Measurements from ENCODE around the gene PPIP5K1.
A peak's percentile ranks its signal among the peaks of the same experiment; 100 is the strongest.

PPIP5K1 gene

GRCh38 chr15:43525131-43525530, 64.9 kb downstream of the PPIP5K1 start:
- Histone ChIP-seq H3K9ac (ENCODE audit: low read depth, low read length) (no peak overlapping the region), H3K27me3 (ENCODE audit: control insufficient read depth, insufficient read depth, low read length) (no peaks in the 10 kb centered on the region), H3K4me2 (ENCODE audit: low read length) (no peak overlapping the region), H3K9me3 (replicated peaks; ENCODE audit: low read length) (no peaks in the 10 kb centered on the region), H3K36me3 (ENCODE audit: insufficient read depth, low read length) (peaks cover 59% of the 10 kb centered on the region), H3K4me1 (ENCODE audit: control insufficient read depth, insufficient read depth, low read length) (no peaks in the 10 kb centered on the region), H3K4me3 (ENCODE audit: low read length) (no peak overlapping the region)

GRCh38 chr15:43524254-43524845, 65.7 kb downstream of the PPIP5K1 start:
- no peak overlapping the region for H3K9ac ChIP-seq (ENCODE audit: low read depth, low read length)
- no peaks in the 10 kb centered on the region for H3K9me3 ChIP-seq (replicated peaks; ENCODE audit: low read length)
- H3K4me1 ChIP-seq (ENCODE audit: control insufficient read depth, insufficient read depth, low read length), result peaks cover 2% of the 10 kb centered on the region
- H3K4me3 ChIP-seq (ENCODE audit: low read length), result no peak overlapping the region
- peaks cover 59% of the 10 kb centered on the region for H3K36me3 ChIP-seq (ENCODE audit: insufficient read depth, low read length)
- H3K27me3 ChIP-seq (ENCODE audit: control insufficient read depth, insufficient read depth, low read length), result no peaks in the 10 kb centered on the region
- no peak overlapping the region for H3K4me2 ChIP-seq (ENCODE audit: low read length)

- H3K4me2 ChIP-seq (ENCODE audit: low read length), result no peak overlapping the region
- no peak overlapping the region for H3K9ac ChIP-seq (ENCODE audit: low read depth, low read length)
- H3K4me3 ChIP-seq (ENCODE audit: low read length), result no peak overlapping the region
- H3K36me3 ChIP-seq (ENCODE audit: insufficient read depth, low read length), result peaks cover 59% of the 10 kb centered on the region
- H3K4me1 ChIP-seq (ENCODE audit: control insufficient read depth, insufficient read depth, low read length), result peaks cover 9% of the 10 kb centered on the region
- H3K9me3 ChIP-seq (replicated peaks; ENCODE audit: low read length), result no peaks in the 10 kb centered on the region
- no peaks in the 10 kb centered on the region for H3K27me3 ChIP-seq (ENCODE audit: control insufficient read depth, insufficient read depth, low read length)
These were observed 66.4 kb downstream of the PPIP5K1 start for GRCh38 chr15:43523646-43524045.

- Histone ChIP-seq H3K27me3 (ENCODE audit: control insufficient read depth, insufficient read depth, low read length) (no peaks in the 10 kb centered on the region), H3K4me2 (ENCODE audit: low read length) (no peak overlapping the region), H3K4me1 (ENCODE audit: control insufficient read depth, insufficient read depth, low read length) (peaks cover 18% of the 10 kb centered on the region), H3K36me3 (ENCODE audit: insufficient read depth, low read length) (peaks cover 59% of the 10 kb centered on the region), H3K9ac (ENCODE audit: low read depth, low read length) (no peak overlapping the region), H3K4me3 (ENCODE audit: low read length) (no peak overlapping the region), H3K9me3 (replicated peaks; ENCODE audit: low read length) (no peaks in the 10 kb centered on the region)
These were observed 67.8 kb downstream of the PPIP5K1 start for GRCh38 chr15:43522247-43522646.

- H3K4me2 ChIP-seq (ENCODE audit: low read length), result no peak overlapping the region
- H3K9me3 ChIP-seq (replicated peaks; ENCODE audit: low read length), result no peaks in the 10 kb centered on the region
- no peak overlapping the region for H3K4me3 ChIP-seq (ENCODE audit: low read length)
- H3K36me3 ChIP-seq (ENCODE audit: insufficient read depth, low read length), result peaks cover 57% of the 10 kb centered on the region
- no peaks in the 10 kb centered on the region for H3K27me3 ChIP-seq (ENCODE audit: control insufficient read depth, insufficient read depth, low read length)
- no peak overlapping the region for H3K9ac ChIP-seq (ENCODE audit: low read depth, low read length)
- H3K4me1 ChIP-seq (ENCODE audit: control insufficient read depth, insufficient read depth, low read length), result peaks cover 26% of the 10 kb centered on the region
These were observed 68.6 kb downstream of the PPIP5K1 start for GRCh38 chr15:43521419-43521818.

- H3K4me3 ChIP-seq (ENCODE audit: low read length), result no peak overlapping the region
- H3K9me3 ChIP-seq (replicated peaks; ENCODE audit: low read length), result no peaks in the 10 kb centered on the region
- H3K36me3 ChIP-seq (ENCODE audit: insufficient read depth, low read length), result peaks cover 44% of the 10 kb centered on the region
- H3K4me1 ChIP-seq (ENCODE audit: control insufficient read depth, insufficient read depth, low read length), result peaks cover 38% of the 10 kb centered on the region
- no peak overlapping the region for H3K4me2 ChIP-seq (ENCODE audit: low read length)
- no peaks in the 10 kb centered on the region for H3K27me3 ChIP-seq (ENCODE audit: control insufficient read depth, insufficient read depth, low read length)
- H3K9ac ChIP-seq (ENCODE audit: low read depth, low read length), result no peak overlapping the region
These were observed 69.9 kb downstream of the PPIP5K1 start for GRCh38 chr15:43520138-43520537.

- Histone ChIP-seq H3K36me3 (ENCODE audit: insufficient read depth, low read length) (peaks cover 36% of the 10 kb centered on the region), H3K9ac (ENCODE audit: low read depth, low read length) (no peak overlapping the region), H3K4me3 (ENCODE audit: low read length) (peak overlapping the region; percentile 88), H3K4me1 (ENCODE audit: control insufficient read depth, insufficient read depth, low read length) (peaks cover 42% of the 10 kb centered on the region), H3K4me2 (ENCODE audit: low read length) (peak overlapping the region; percentile 94), H3K9me3 (replicated peaks; ENCODE audit: low read length) (no peaks in the 10 kb centered on the region), H3K27me3 (ENCODE audit: control insufficient read depth, insufficient read depth, low read length) (no peaks in the 10 kb centered on the region)
These were observed 70.8 kb downstream of the PPIP5K1 start for GRCh38 chr15:43519196-43519595.

- Histone ChIP-seq H3K4me1 (ENCODE audit: control insufficient read depth, insufficient read depth, low read length) (peaks cover 51% of the 10 kb centered on the region), H3K9ac (ENCODE audit: low read depth, low read length) (peak overlapping the region; percentile 82), H3K27me3 (ENCODE audit: control insufficient read depth, insufficient read depth, low read length) (no peaks in the 10 kb centered on the region), H3K36me3 (ENCODE audit: insufficient read depth, low read length) (peaks cover 27% of the 10 kb centered on the region), H3K9me3 (replicated peaks; ENCODE audit: low read length) (no peaks in the 10 kb centered on the region), H3K4me2 (ENCODE audit: low read length) (peak overlapping the region; percentile 94), H3K4me3 (ENCODE audit: low read length) (peak overlapping the region; percentile 88)
These were observed 71.7 kb downstream of the PPIP5K1 start for GRCh38 chr15:43518197-43518761.

- Histone ChIP-seq H3K27me3 (ENCODE audit: control insufficient read depth, insufficient read depth, low read length) (no peaks in the 10 kb centered on the region), H3K4me1 (ENCODE audit: control insufficient read depth, insufficient read depth, low read length) (peaks cover 52% of the 10 kb centered on the region), H3K36me3 (ENCODE audit: insufficient read depth, low read length) (peaks cover 21% of the 10 kb centered on the region), H3K4me2 (ENCODE audit: low read length) (peak within 1 kb of the TSS; percentile 94), H3K9me3 (replicated peaks; ENCODE audit: low read length) (no peaks in the 10 kb centered on the region), H3K4me3 (ENCODE audit: low read length) (peak within 1 kb of the TSS; percentile 88), H3K9ac (ENCODE audit: low read depth, low read length) (peak within 1 kb of the TSS; percentile 82)
These were observed 72.4 kb downstream of the PPIP5K1 start, which contains the start of gene MAP1A for GRCh38 chr15:43517354-43518196. MAP1A (plus strand) TSS chr15:43517608; CDS start chr15:43521474, 3,866 bp downstream.

GRCh38 chr15:43516801-43517353, 73.1 kb downstream of the PPIP5K1 start:
- H3K27me3 ChIP-seq (ENCODE audit: control insufficient read depth, insufficient read depth, low read length), result no peaks in the 10 kb centered on the region
- peak overlapping the region; percentile 94 for H3K4me2 ChIP-seq (ENCODE audit: low read length)
- H3K9ac ChIP-seq (ENCODE audit: low read depth, low read length), result peak overlapping the region; percentile 61
- peak overlapping the region; percentile 61 for H3K4me3 ChIP-seq (ENCODE audit: low read length)
- no peaks in the 10 kb centered on the region for H3K9me3 ChIP-seq (replicated peaks; ENCODE audit: low read length)
- H3K36me3 ChIP-seq (ENCODE audit: insufficient read depth, low read length), result peaks cover 14% of the 10 kb centered on the region
- H3K4me1 ChIP-seq (ENCODE audit: control insufficient read depth, insufficient read depth, low read length), result peaks cover 52% of the 10 kb centered on the region

- Histone ChIP-seq H3K4me2 (ENCODE audit: low read length) (peak overlapping the region; percentile 94), H3K36me3 (ENCODE audit: insufficient read depth, low read length) (peaks cover 7% of the 10 kb centered on the region), H3K4me1 (ENCODE audit: control insufficient read depth, insufficient read depth, low read length) (peaks cover 57% of the 10 kb centered on the region), H3K4me3 (ENCODE audit: low read length) (peak overlapping the region; percentile 61), H3K27me3 (ENCODE audit: control insufficient read depth, insufficient read depth, low read length) (no peaks in the 10 kb centered on the region), H3K9ac (ENCODE audit: low read depth, low read length) (peak overlapping the region; percentile 61), H3K9me3 (replicated peaks; ENCODE audit: low read length) (no peaks in the 10 kb centered on the region)
These were observed 73.8 kb downstream of the PPIP5K1 start for GRCh38 chr15:43516185-43516584.
